Mesenchymal stem cell (in vitro differentiated cells and primary cell): ENCODE results near the gene PABPN1L.
A peak's percentile ranks its signal among the peaks of the same experiment; 100 is the strongest.

Experiments
- DNase-seq: peaks from one replicate; pipeline ENCODE4 v3.0.0-alpha.2; 2013
- H2AFZ ChIP-seq: one replicate; pipeline ENCODE4 v1.6.1; 2013; ENCODE audit warnings: low read depth, mild to moderate bottlenecking, control low read depth, inconsistent platforms, low read length, moderate library complexity
- H2AK5ac ChIP-seq: 2 replicates; pipeline ENCODE4 v1.6.1; 2013; ENCODE audit warnings: low read length, moderate library complexity, mild to moderate bottlenecking, inconsistent platforms; ENCODE audit not compliant: severe bottlenecking
- H2BK120ac ChIP-seq: one replicate; pipeline ENCODE4 v1.6.1; 2013; ENCODE audit warnings: low read depth, mild to moderate bottlenecking, inconsistent platforms, low read length, moderate library complexity
- H2BK12ac ChIP-seq, 2 experiments: one replicate each; pipeline ENCODE4 v1.6.1; 2013; ENCODE audit warnings: inconsistent platforms in 2 of 2, low read length in 2 of 2, mild to moderate bottlenecking in 2 of 2, moderate library complexity in 2 of 2, control low read depth in 1 of 2
- H2BK15ac ChIP-seq: one replicate; pipeline ENCODE4 v1.6.1; 2013; ENCODE audit warnings: mild to moderate bottlenecking, low read depth, inconsistent platforms; ENCODE audit not compliant: poor library complexity, severe bottlenecking
- H2BK5ac ChIP-seq: 2 replicates; pipeline ENCODE4 v1.6.1; 2013; ENCODE audit warnings: low read depth, mild to moderate bottlenecking, low read length, control low read depth, inconsistent platforms; ENCODE audit not compliant: poor library complexity, severe bottlenecking
- H3K14ac ChIP-seq, 2 experiments: one replicate each; pipeline ENCODE4 v1.6.1; 2013; ENCODE audit warnings: inconsistent platforms in 2 of 2, low read length in 2 of 2, control low read depth in 1 of 2, mild to moderate bottlenecking in 1 of 2, moderate library complexity in 1 of 2
- H3K18ac ChIP-seq, 2 experiments: one replicate each; pipeline ENCODE4 v1.6.1; 2013; ENCODE audit warnings: inconsistent platforms in 2 of 2, low read length in 2 of 2, control low read depth in 1 of 2, low read depth in 1 of 2, mild to moderate bottlenecking in 1 of 2
- H3K23ac ChIP-seq, 2 experiments: one replicate each; pipeline ENCODE4 v1.6.1; 2013; ENCODE audit warnings: inconsistent platforms in 2 of 2, low read length in 2 of 2, mild to moderate bottlenecking in 2 of 2, moderate library complexity in 2 of 2, control low read depth in 1 of 2
- H3K27ac ChIP-seq: 2 replicates; pipeline ENCODE4 v1.5.1; 2013; ENCODE audit warnings: mild to moderate bottlenecking, moderate library complexity, low read length, control low read depth, inconsistent platforms; ENCODE audit not compliant: poor library complexity, severe bottlenecking
- H3K27me3 ChIP-seq, 2 experiments: 2 replicates each; pipeline versions ENCODE4 v1.6.1 to v1.7.0; 2013; ENCODE audit warnings: low read length in 2 of 2, mild to moderate bottlenecking in 2 of 2, moderate library complexity in 2 of 2, control low read depth in 1 of 2, inconsistent platforms in 1 of 2; ENCODE audit not compliant: control insufficient read depth in 1 of 2, insufficient read depth in 1 of 2
- H3K36me3 ChIP-seq, 2 experiments: 2 replicates each; pipeline versions ENCODE4 v1.6.1 to v1.7.0; 2013; ENCODE audit warnings: low read length in 2 of 2, control low read depth in 1 of 2, inconsistent platforms in 1 of 2, low read depth in 1 of 2, mild to moderate bottlenecking in 1 of 2; ENCODE audit not compliant: insufficient read depth in 2 of 2, control insufficient read depth in 1 of 2
- H3K4ac ChIP-seq, 2 experiments: one replicate each; pipeline ENCODE4 v1.6.1; 2013; ENCODE audit warnings: inconsistent platforms in 2 of 2, low read length in 2 of 2, mild to moderate bottlenecking in 2 of 2, moderate library complexity in 2 of 2, control low read depth in 1 of 2, low read depth in 1 of 2
- H3K4me1 ChIP-seq: 2 replicates; pipeline ENCODE4 v1.6.1; 2013; ENCODE audit warnings: low read depth, low read length, control low read depth; ENCODE audit not compliant: control insufficient read depth, insufficient read depth
- H3K4me2 ChIP-seq: 2 replicates; pipeline ENCODE4 v1.6.1; 2013; ENCODE audit warnings: low read length, mild to moderate bottlenecking, inconsistent platforms; ENCODE audit not compliant: poor library complexity, severe bottlenecking
- H3K4me3 ChIP-seq, 2 experiments: 2 replicates each; pipeline versions ENCODE4 v1.5.1 to v1.7.0; 2013; ENCODE audit warnings: low read length in 2 of 2, mild to moderate bottlenecking in 2 of 2, control low read depth in 1 of 2, low read depth in 1 of 2; ENCODE audit not compliant: insufficient read depth in 1 of 2
- H3K79me1 ChIP-seq: replicated peaks from 2 replicates; pipeline ENCODE4 v1.6.1; 2013; ENCODE audit warnings: mild to moderate bottlenecking, control low read depth, low read length, inconsistent platforms; ENCODE audit not compliant: poor library complexity, severe bottlenecking
- H3K9ac ChIP-seq: 2 replicates; pipeline ENCODE4 v1.7.0; 2013; ENCODE audit warnings: mild to moderate bottlenecking, low read length, moderate library complexity
- H3K9me3 ChIP-seq: 2 replicates; pipeline ENCODE4 v1.7.0; 2013; ENCODE audit warnings: mild to moderate bottlenecking, low read length; ENCODE audit not compliant: control insufficient read depth
- H4K8ac ChIP-seq: one replicate; pipeline ENCODE4 v1.6.1; 2013; ENCODE audit warnings: inconsistent platforms, mild to moderate bottlenecking, low read length, moderate library complexity
- H4K91ac ChIP-seq: one replicate; pipeline ENCODE4 v1.6.1; 2013; ENCODE audit warnings: mild to moderate bottlenecking, low read length, inconsistent platforms
- WGBS: methylation state at CpG from one replicate; pipeline ENCODE4 v1.1.7; 2013; ENCODE audit warnings: mixed read lengths; 5-methylcytosine and 5-hydroxymethylcytosine counted together

PABPN1L gene

GRCh38 chr16:88886845-88887521 is 20.5 kb upstream of the PABPN1L start:
- Histone ChIP-seq H3K14ac (no peak overlapping the region), H3K27me3 (peaks cover 4 to 32% of the 10 kb centered on the region in 2 experiments), H2AK5ac (no peak overlapping the region), H3K23ac (no peak overlapping the region), H4K8ac (no peak overlapping the region), H3K27ac (no peak overlapping the region), H3K4me2 (no peak overlapping the region), H2BK15ac (no peak overlapping the region), H4K91ac (no peak overlapping the region), H3K9me3 (no peaks in the 10 kb centered on the region), H3K9ac (no peak overlapping the region), H2BK120ac (no peak overlapping the region), H2BK12ac (no peak overlapping the region), H3K4me3 (no peak overlapping the region), H3K36me3 (no peaks in the 10 kb centered on the region), H3K4ac (no peak overlapping the region), H2BK5ac (no peak overlapping the region), H3K18ac (no peak overlapping the region), H2AFZ (no peak overlapping the region), H3K79me1 (no peaks in the 10 kb centered on the region), H3K4me1 (peaks cover 3% of the 10 kb centered on the region)
- 85% methylated on average over 39 of the region's 39 CpGs for WGBS
- DNase-seq = peak; percentile 26

DNA sequence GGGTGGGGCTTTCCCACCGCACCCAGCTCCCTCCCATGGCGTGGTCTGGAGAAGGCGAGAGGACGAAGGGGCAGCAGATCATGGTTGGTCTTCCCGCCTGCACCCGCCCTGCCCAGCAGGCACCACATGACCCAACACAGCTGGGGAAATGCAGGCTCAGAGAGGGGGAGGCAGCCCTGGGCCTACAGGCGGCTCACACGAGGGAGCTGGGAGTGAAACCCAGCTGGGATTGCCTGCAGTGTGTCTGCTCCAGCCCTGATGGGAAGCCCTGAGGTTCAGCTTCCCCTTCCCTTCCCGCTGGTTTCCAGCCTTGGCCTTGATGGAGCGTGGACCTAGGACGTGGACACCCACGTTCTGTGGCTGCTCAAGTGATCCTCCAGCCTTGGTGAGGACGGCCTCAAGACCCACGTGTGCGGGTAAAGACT is 20.0 kb upstream of the PABPN1L start:
- no peak overlapping the region for H3K4me2 ChIP-seq
- no peak overlapping the region for H2BK5ac ChIP-seq
- no peak overlapping the region for H2BK12ac ChIP-seq
- H2BK120ac ChIP-seq = no peak overlapping the region
- no peak overlapping the region for H4K91ac ChIP-seq
- H3K9me3 ChIP-seq = no peaks in the 10 kb centered on the region
- WGBS = 90% methylated on average over 15 of the region's 15 CpGs
- H3K4me1 ChIP-seq = peaks cover 3% of the 10 kb centered on the region
- no peak overlapping the region for H3K18ac ChIP-seq
- no peak overlapping the region for H4K8ac ChIP-seq
- no peak overlapping the region for H3K9ac ChIP-seq
- H3K23ac ChIP-seq = no peak overlapping the region
- H3K4ac ChIP-seq = no peak overlapping the region
- no peak overlapping the region for H2AFZ ChIP-seq
- no peaks in the 10 kb centered on the region for H3K79me1 ChIP-seq
- H2BK15ac ChIP-seq = no peak overlapping the region
- H3K27me3 ChIP-seq = peaks cover 4 to 28% of the 10 kb centered on the region in 2 experiments
- no peak overlapping the region for H3K27ac ChIP-seq
- H3K36me3 ChIP-seq = no peaks in the 10 kb centered on the region
- no peak for DNase-seq
- no peak overlapping the region for H2AK5ac ChIP-seq
- H3K14ac ChIP-seq = no peak overlapping the region
- no peak overlapping the region for H3K4me3 ChIP-seq

DNA sequence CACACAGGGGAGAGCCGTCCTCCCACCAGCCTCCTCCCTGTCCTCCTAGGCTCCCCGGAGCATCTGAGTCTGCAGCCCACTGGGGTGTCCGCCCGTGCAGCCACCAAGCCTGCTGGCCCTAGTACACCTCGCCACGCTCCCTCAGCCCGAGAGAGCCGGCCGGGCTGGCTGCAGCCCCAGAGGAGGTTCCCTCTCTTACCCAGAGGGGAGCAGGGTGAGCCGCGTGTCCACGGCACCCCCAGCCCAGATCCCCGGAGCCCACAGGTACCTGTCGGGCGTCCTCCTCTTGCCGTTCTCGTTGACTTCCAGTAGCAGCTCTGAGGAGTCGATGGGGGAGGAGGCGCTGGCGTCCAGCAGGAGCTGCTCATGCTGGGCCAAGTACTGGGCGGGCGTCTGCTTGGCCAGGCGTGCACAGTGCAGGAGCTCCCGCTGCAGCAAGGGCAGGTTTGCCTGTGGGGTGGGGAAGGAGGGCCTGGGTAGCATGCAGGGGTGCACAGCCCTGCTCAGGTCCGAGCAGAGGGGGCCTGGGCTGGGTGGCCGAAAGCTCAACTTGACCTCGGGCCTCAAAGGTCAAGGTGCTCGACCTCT is 19.3 kb upstream of the PABPN1L start:
- Histone ChIP-seq H3K36me3 (no peaks in the 10 kb centered on the region), H2AK5ac (no peak overlapping the region), H3K79me1 (no peaks in the 10 kb centered on the region), H2BK12ac (no peak overlapping the region), H3K4me1 (peaks cover 3% of the 10 kb centered on the region), H2BK15ac (no peak overlapping the region), H4K8ac (no peak overlapping the region), H3K18ac (no peak overlapping the region), H2AFZ (no peak overlapping the region), H3K4ac (no peak overlapping the region), H3K4me2 (no peak overlapping the region), H3K27me3 (peaks cover 6 to 27% of the 10 kb centered on the region in 2 experiments), H3K14ac (no peak overlapping the region), H3K4me3 (no peak overlapping the region), H2BK120ac (no peak overlapping the region), H4K91ac (no peak overlapping the region), H3K9me3 (no peaks in the 10 kb centered on the region), H2BK5ac (no peak overlapping the region), H3K9ac (no peak overlapping the region), H3K23ac (no peak overlapping the region), H3K27ac (no peak overlapping the region)
- DNase-seq = no peak
- WGBS = 93% methylated on average over 28 of the region's 28 CpGs

DNA sequence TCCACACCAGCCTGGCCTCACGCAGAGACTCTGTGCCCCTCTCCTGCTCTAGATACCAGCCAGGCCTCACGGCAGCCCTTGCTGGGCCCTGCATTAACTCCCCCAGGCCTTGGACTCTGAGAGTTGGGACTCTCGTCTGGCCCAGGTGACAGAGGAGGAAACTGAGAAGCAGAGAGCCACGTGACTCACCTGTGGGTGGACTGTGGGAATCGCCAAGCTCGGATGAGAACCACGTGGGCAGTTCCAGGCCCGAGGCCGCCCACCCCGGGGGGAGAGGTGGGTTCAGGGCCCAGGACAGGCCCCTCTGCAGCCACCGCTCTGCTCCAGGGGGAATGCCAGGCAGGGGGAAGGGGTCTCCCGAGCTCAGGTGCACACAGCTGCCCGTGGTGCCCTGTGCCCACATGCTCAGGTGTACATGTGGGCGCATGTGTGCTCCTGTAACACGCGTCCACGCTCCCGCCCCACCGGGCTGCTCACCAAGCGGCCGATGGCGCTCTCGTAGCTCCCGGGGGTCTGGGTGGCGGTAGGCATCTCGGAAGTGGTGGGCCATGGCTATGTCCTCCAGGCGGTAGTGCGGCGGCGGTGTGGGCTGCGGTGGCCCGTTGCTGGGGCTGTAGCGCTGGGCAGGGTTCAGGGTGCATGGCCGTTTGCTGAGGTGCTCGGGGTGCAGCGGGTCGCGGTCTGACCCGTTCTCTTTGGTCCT is 18.3 kb upstream of the PABPN1L start:
- H3K36me3 ChIP-seq = no peaks in the 10 kb centered on the region
- H2BK5ac ChIP-seq = no peak overlapping the region
- no peak overlapping the region for H3K9ac ChIP-seq
- DNase-seq = no peak
- no peak overlapping the region for H3K23ac ChIP-seq
- no peak overlapping the region for H3K14ac ChIP-seq
- 93% methylated on average over 39 of the region's 39 CpGs for WGBS
- H3K18ac ChIP-seq = no peak overlapping the region
- H3K4me1 ChIP-seq = peaks cover 6% of the 10 kb centered on the region
- no peak overlapping the region for H3K27ac ChIP-seq
- H3K27me3 ChIP-seq = peaks cover 13 to 28% of the 10 kb centered on the region in 2 experiments
- no peak overlapping the region for H2BK12ac ChIP-seq
- H2AK5ac ChIP-seq = no peak overlapping the region
- H2BK120ac ChIP-seq = no peak overlapping the region
- H3K79me1 ChIP-seq = no peaks in the 10 kb centered on the region
- H3K4ac ChIP-seq = no peak overlapping the region
- no peak overlapping the region for H2BK15ac ChIP-seq
- H3K9me3 ChIP-seq = no peaks in the 10 kb centered on the region
- no peak overlapping the region for H4K91ac ChIP-seq
- no peak overlapping the region for H2AFZ ChIP-seq
- H3K4me2 ChIP-seq = no peak overlapping the region
- H4K8ac ChIP-seq = no peak overlapping the region
- no peak overlapping the region for H3K4me3 ChIP-seq
